ENCODE results near the gene MAGEA9. TPM values are rescaled to one million over a fixed set of nuclear protein-coding genes. Genes with fewer than 3 reads are reported as not detected.

The MAGEA9 gene
- total and polyA plus RNA-seq, 4 donors = not detected

DNA sequence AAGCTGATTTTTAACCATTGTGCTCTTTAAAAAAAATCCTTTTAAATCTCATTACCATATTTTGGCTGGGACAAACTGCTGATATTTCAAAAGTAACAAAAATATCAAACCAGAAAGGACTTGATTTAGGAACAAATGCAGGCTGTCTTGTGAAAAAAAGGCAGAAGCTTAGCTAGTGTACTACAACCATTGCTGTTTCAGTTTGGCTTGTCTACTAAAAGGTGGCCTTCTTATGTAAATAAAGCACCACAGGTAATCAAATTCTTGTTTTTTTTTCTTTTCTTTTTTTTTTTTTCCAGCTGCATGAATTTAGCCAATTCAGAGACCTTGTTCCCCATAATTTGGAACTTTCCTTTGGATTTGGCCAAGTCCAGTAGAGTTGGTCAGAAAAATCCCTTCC lies 55.4 kb downstream of the MAGEA9 start:
- no peak for TF ChIP-seq RXRA (IDR thresholded peaks at IDR 0.05)
- TF ChIP-seq JUND (IDR thresholded peaks at IDR 0.05) = no peak
- no peak for TF ChIP-seq RAD21 (IDR thresholded peaks at IDR 0.05)
- no peak for TF ChIP-seq SP1 (IDR thresholded peaks at IDR 0.05)
- no peak for TF ChIP-seq NR2F2 (IDR thresholded peaks at IDR 0.05)
- TF ChIP-seq EGR1 (IDR thresholded peaks at IDR 0.05; ENCODE audit: low read depth in 2 of 2) = no peak
- no peak for TF ChIP-seq ZBTB33 (IDR thresholded peaks at IDR 0.05)
- TF ChIP-seq HNF4G (IDR thresholded peaks at IDR 0.05) = no peak
- TF ChIP-seq, protein P1, sequence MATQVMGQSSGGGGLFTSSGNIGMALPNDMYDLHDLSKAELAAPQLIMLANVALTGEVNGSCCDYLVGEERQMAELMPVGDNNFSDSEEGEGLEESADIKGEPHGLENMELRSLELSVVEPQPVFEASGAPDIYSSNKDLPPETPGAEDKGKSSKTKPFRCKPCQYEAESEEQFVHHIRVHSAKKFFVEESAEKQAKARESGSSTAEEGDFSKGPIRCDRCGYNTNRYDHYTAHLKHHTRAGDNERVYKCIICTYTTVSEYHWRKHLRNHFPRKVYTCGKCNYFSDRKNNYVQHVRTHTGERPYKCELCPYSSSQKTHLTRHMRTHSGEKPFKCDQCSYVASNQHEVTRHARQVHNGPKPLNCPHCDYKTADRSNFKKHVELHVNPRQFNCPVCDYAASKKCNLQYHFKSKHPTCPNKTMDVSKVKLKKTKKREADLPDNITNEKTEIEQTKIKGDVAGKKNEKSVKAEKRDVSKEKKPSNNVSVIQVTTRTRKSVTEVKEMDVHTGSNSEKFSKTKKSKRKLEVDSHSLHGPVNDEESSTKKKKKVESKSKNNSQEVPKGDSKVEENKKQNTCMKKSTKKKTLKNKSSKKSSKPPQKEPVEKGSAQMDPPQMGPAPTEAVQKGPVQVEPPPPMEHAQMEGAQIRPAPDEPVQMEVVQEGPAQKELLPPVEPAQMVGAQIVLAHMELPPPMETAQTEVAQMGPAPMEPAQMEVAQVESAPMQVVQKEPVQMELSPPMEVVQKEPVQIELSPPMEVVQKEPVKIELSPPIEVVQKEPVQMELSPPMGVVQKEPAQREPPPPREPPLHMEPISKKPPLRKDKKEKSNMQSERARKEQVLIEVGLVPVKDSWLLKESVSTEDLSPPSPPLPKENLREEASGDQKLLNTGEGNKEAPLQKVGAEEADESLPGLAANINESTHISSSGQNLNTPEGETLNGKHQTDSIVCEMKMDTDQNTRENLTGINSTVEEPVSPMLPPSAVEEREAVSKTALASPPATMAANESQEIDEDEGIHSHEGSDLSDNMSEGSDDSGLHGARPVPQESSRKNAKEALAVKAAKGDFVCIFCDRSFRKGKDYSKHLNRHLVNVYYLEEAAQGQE (IDR thresholded peaks at IDR 0.05) = no peak
- TF ChIP-seq TAF1 (conservative IDR thresholded peaks at IDR 0.05) = no peak
- no peak for TF ChIP-seq GABPA (IDR thresholded peaks at IDR 0.05 in 1 of 2, conservative IDR thresholded peaks at IDR 0.05 in 1 of 2)
- TF ChIP-seq FOXA2 (IDR thresholded peaks at IDR 0.05) = no peak
- TF ChIP-seq CTCF (IDR thresholded peaks at IDR 0.05; ENCODE audit: low read depth, low read length, missing input control) = no peak
- TF ChIP-seq HNF4A (conservative IDR thresholded peaks at IDR 0.05) = no peak
- TF ChIP-seq FOXA1 (IDR thresholded peaks at IDR 0.05) = no peak
- TF ChIP-seq, protein P2, sequence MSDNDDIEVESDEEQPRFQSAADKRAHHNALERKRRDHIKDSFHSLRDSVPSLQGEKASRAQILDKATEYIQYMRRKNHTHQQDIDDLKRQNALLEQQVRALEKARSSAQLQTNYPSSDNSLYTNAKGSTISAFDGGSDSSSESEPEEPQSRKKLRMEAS (IDR thresholded peaks at IDR 0.05) = no peak
- TF ChIP-seq YY1 (IDR thresholded peaks at IDR 0.05) = no peak
- Histone ChIP-seq H3K9me3 (ENCODE audit: control insufficient read depth in 4 of 4, low read length in 3 of 4) (no peaks in the 10 kb centered on the region), H3K4me1 (ENCODE audit: control insufficient read depth in 4 of 4, insufficient read depth in 4 of 4, low read length in 3 of 4) (no peaks in the 10 kb centered on the region), H3K9ac (ENCODE audit: low read depth in 1 of 2, low read length in 2 of 2) (no peak overlapping the region), H3K27me3 (ENCODE audit: control insufficient read depth in 4 of 4, insufficient read depth in 4 of 4, low read length in 3 of 4) (no peaks in the 10 kb centered on the region), H3K27ac (ENCODE audit: low read depth in 1 of 2, low read length in 2 of 2) (no peak overlapping the region), H3K4me3 (ENCODE audit: low read depth in 1 of 3, low read length in 3 of 3) (no peak overlapping the region), H3K36me3 (ENCODE audit: control insufficient read depth in 4 of 4, insufficient read depth in 3 of 4, low read depth in 1 of 4, low read length in 3 of 4) (no peaks in the 10 kb centered on the region)
- no peak for DNase-seq (ENCODE audit: low spot score)

Small RNA genes within 50 kb of the gene (small RNA-seq; reads per million reads assigned to genes)
- gene AC244098.1 (not detected), gene AC244098.2 (not detected), gene AC244098.3 (not detected)

Other genes with a start within 250 kb of the MAGEA9 start
- gene EOLA1, start 240.9 kb upstream of the MAGEA9 start, total RNA-seq = 10 to 100 TPM in 1 of 2 donors, 1 to 10 TPM in 1; 7.5 to 11.8 TPM
- gene EOLA1, start 240.9 kb upstream of the MAGEA9 start, polyA plus RNA-seq = 10 to 100 TPM; 10.6 to 17.2 TPM
- gene HSFX3, start 232.0 kb upstream of the MAGEA9 start, total RNA-seq = not detected
- not detected for gene HSFX3, start 232.0 kb upstream of the MAGEA9 start, polyA plus RNA-seq
- not detected for gene MAGEA9B, start 194.5 kb upstream of the MAGEA9 start, total RNA-seq
- not detected for gene MAGEA9B, start 194.5 kb upstream of the MAGEA9 start, polyA plus RNA-seq
- gene HSFX2, start 186.6 kb upstream of the MAGEA9 start, total RNA-seq = under 1 TPM in 1 of 2 donors, not detected in 1; 0.09 TPM
- under 1 TPM; 0.15 to 0.20 TPM for gene HSFX2, start 186.6 kb upstream of the MAGEA9 start, polyA plus RNA-seq
- gene TMEM185A, start 150.1 kb upstream of the MAGEA9 start, total RNA-seq = 1 to 10 TPM; 7.3 to 7.5 TPM
- gene TMEM185A, start 150.1 kb upstream of the MAGEA9 start, polyA plus RNA-seq = 1 to 10 TPM; 7.9 to 9.8 TPM
- not detected for gene MAGEA11, start 69.9 kb upstream of the MAGEA9 start, total RNA-seq
- not detected for gene MAGEA11, start 69.9 kb upstream of the MAGEA9 start, polyA plus RNA-seq
- under 1 TPM; 0.19 to 0.92 TPM for gene HSFX1, start 7.9 kb upstream of the MAGEA9 start, total RNA-seq
- gene HSFX1, start 7.9 kb upstream of the MAGEA9 start, polyA plus RNA-seq = under 1 TPM; 0.17 to 0.28 TPM
- gene MAGEA8, start 99.3 kb downstream of the MAGEA9 start, total RNA-seq = not detected
- gene MAGEA8, start 99.3 kb downstream of the MAGEA9 start, polyA plus RNA-seq = not detected
- not detected for gene HSFX4, start 147.6 kb downstream of the MAGEA9 start, total RNA-seq
- not detected for gene HSFX4, start 147.6 kb downstream of the MAGEA9 start, polyA plus RNA-seq
- 10 to 100 TPM; 10.5 to 16.3 TPM for gene EOLA2, start 156.6 kb downstream of the MAGEA9 start, total RNA-seq
- 10 to 100 TPM; 14.9 to 22.7 TPM for gene EOLA2, start 156.6 kb downstream of the MAGEA9 start, polyA plus RNA-seq

Measured in liver (tissue), 10 donors.